ENCODE measurements around the gene NFATC4. TPM values are rescaled to one million over a fixed set of nuclear protein-coding genes. Genes with fewer than 3 reads are reported as not detected.
"Not testable (repeated sequence)": the region's sequence is repeated elsewhere in the genome, so short reads cannot be mapped to it uniquely, and the experiment has no call there.

The NFATC4 gene
- polyA plus RNA-seq, 3 donors = 60.1 to 84.6 (median 72.6) TPM

- no peak for DNase-seq
These were observed 32.4 kb upstream of the NFATC4 start for GRCh38 chr14:24335461-24336171.

- no peak for DNase-seq
These were observed 30.7 kb upstream of the NFATC4 start for GRCh38 chr14:24337144-24337823.

- no peak for DNase-seq
These were observed 30.2 kb upstream of the NFATC4 start for GRCh38 chr14:24337824-24338175.

DNA sequence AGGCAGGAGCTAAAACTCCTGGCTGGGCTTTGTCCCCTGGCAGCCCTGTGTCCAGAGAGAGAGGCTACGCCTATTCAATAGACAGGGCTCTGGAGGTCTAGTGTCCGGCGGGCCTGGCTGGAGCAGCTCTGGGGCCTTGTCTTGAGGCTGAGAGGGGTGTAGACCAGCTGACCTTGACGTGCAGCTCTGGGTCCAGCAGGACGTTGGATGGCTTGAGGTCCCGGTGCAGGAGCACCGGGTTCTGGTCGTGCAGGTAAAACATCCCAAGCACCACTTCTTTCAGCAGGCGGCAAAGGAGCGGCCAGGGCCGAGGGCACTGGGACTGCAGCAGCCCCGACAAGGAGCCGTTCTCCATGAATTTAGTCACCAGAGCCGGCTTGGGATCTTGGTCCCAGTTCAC is 29.1 kb upstream of the NFATC4 start:
- no peak for DNase-seq

DNA sequence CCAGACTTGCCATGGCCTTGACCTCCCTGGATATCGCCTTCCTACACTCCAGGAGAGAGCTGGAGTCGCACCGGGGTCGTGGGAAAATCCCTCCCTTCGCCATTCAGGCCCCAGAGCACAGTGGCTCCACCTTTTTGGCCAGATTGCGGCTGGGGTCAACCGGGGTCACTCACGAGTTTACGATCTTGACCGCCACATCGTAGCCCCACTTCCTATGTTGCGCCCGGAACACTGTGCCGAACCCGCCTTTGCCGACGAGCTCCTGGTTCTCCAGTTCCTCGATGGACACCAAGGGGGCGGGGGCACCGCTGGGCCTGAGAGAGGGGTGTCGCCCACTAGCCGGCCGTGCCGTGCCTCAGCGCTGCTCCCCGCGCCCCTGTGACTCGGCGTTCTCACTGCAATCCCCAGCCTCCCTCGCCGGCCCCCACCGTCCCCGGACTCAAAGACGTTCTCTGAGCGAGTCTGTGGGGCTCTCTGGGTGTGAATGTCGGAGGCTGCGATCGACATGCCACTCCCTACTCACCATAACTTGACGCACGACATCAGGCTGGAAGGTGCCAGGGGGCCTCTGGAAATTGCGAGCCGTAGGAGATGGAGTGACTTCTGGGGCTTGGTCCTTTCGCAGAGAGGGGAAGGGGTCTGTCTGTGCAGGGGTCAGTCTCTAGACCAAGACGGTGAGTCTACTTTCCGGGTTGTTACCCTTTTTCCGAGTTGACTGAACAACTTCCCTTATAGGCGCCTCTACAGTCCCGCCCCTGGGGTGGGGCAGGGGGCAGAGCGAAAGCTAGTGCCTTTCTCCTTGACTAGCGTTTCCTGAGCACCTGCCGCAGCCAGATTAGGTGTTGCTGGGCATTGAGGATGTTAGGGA is 28.5 kb upstream of the NFATC4 start, which contains the start of gene RIPK3:
RIPK3 (minus strand) TSS at position 708 of the 868 bp plus-strand sequence; CDS start at position 543, 165 bp downstream.
- no peak for DNase-seq

DNA sequence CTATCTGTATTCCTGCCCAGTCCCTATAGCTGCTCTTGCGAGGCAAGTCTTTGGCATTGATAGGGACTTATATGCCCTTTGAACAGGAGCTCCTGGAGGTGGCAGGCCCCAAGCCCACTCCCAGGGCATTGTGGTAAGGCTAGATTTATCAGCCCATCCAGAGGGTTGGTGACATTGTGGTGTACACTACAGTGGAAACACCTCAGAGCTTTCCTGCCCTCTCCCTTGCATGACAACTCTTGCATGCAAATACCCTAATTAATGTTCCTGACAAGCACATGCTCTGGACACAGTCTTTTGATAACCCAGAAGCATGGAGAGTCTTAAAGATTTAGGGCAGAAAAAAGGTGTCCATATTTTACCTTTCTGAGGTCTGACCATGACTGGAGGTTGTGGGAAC is 27.4 kb upstream of the NFATC4 start:
- DNase-seq = no peak

DNA sequence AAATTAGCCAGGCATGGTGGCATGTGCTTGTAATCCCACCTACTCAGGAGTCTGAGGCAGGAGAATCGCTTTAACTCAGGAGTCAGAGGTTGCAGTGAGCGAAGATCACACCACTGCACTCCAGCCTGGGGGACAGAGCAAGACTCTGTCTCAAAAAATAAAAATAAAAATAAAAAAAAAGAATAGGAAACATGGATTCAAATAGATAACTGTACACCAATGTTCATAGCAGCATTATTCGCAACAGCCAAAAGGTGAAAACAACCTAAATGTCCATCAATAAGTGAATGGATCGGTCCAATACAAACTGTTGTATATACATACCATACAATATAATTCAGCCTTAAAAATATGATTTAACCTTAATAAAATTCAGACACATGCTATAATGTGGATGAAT is 25.1 kb upstream of the NFATC4 start:
- DNase-seq = no peak

DNA sequence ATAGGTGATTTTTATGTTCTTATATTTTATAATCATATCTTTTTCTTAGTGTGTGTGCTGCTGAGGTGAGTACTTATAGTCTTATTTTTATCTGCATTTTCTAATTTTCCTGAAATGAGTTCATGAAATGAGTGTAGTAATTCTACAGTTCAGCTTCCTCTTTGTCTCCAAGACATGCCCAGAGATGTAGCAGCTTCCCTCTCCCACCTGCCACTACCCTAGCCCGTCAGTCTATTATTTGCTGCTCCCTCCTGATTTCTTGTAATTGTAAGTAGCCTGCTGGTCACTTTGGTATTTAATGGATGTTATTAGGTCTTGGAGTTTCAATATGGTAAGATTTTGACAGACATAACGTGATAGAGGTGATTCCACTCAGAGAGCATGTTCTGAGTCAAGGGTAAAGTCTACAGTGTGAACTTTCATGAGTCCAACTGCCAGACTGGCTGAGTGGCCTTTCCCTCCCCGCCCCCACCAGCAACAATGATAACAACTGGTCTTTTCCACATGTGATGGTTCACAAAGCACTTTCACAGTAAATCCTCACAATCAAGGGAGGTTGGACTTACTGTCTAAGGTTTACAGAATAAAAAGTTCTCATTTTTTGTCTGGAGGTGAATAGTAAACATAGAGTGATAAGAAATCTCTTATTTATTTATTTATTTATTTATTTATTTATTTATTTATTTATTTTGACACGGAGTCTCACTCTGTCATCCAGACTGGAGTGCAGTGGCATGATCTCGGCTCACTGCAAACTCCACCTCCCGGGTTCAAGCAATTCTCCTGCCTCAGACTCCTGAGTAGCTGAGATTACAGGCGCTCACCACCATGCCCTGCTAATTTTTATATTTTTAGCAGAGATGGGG is 24.0 kb upstream of the NFATC4 start:
- no peak for DNase-seq

DNA sequence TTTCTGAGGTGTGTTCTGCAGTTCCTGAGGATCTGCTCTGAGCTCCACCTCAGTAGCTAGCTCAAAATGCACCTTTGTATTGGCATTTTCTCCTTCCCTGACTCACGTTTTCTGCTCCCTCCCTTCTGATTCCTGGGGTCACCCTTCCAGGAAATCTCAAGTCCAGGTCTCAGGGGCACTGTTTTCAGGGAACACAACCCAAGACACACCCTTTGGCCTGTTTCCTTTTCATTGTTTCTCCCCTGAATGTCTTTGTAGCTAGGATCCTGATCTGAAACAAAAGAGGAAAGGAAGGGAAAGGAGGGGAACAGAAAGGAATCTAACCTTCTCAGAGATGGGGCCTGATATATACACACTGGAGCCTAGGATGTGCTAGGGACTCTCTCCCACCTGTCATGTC is 20.9 kb upstream of the NFATC4 start:
- no peak for DNase-seq

GRCh38 chr14:24348186-24348585 is 19.8 kb upstream of the NFATC4 start:
- no peak for DNase-seq

GRCh38 chr14:24349742-24350141 is 18.2 kb upstream of the NFATC4 start:
- DNase-seq = no peak

- no peak for DNase-seq
These were observed 16.5 kb upstream of the NFATC4 start for GRCh38 chr14:24351517-24351916.

GRCh38 chr14:24353559-24354481 is 14.2 kb upstream of the NFATC4 start:
- no peak for DNase-seq

DNA sequence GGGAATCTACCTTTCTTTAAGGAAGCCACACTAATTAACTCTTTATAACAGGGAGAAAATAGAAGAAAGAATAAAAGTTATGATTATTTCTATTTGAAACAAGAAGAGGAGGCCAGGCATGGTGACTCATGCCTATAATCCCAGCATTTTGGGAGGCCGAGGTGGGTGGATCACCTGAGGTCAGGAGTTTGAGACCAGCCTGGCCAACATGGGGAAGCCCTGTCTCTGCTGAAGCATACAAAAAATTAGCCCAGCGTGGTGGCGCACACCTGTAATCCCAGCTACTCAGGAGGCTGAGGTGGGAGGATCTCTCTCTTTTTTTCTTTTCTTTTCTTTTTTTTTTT is 13.5 kb upstream of the NFATC4 start:
- DNase-seq = not testable (repeated sequence)

GRCh38 chr14:24355009-24355408 is 13.0 kb upstream of the NFATC4 start:
- DNase-seq = no peak

- DNase-seq = no peak
These were observed 11.8 kb upstream of the NFATC4 start for GRCh38 chr14:24356208-24356607.

- no peak for DNase-seq
These were observed 7.7 kb upstream of the NFATC4 start for GRCh38 chr14:24360281-24360680.

DNA sequence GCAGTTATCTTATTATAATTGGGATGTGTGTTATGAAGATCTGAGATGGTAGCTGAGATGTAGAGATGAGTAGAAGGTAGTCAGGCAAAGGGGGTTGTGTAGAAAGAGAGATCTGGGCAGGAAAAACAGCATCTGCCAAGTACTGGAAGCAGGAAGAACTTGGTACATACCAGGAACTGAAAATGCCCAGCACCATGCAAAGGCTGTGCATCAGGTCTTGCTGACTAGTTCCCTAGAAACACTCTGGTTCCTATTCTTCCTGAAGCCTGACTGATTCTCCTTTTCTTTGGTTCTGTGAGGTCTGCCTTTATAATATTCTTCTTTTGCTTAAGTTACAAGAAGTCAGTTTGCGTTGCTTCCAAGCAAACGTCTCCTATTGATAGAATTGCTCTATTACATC is 6.7 kb upstream of the NFATC4 start:
- DNase-seq = no peak

- DNase-seq = no peak
These were observed 5.6 kb upstream of the NFATC4 start for GRCh38 chr14:24362241-24362960.

DNA sequence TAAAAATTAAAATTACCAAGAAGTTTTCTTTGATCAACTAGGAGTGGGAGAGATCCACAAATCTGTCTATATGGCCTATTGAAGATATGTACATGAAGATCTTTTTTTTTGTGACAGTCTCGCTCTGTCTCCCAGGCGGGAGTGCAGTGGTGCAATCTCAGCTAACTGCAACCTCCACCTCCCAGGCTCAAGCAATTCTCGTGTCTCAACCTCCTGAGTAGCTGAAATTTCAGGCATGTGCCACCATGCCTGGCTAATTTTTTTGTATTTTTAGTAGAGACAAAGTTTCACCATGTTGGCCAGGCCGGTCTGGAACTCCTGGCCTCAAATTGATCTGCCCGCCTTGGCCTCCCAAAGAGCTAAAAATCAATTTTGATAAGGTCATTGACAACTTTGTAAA is 4.6 kb upstream of the NFATC4 start:
- DNase-seq = no peak
